Kidney epithelial cell (primary cell): Measurements from ENCODE around the gene NLRP9. TPM values are rescaled to one million over a fixed set of nuclear protein-coding genes. Genes with fewer than 3 reads are reported as not detected.
"Not testable (repeated sequence)": the region's sequence is repeated elsewhere in the genome, so short reads cannot be mapped to it uniquely, and the experiment has no call there.

Experiments used
- DNase-seq: peaks from one replicate; pipeline ENCODE4 v3.0.0-alpha.2; 2010; ENCODE audit warnings: low read depth
- H3K27me3 ChIP-seq: 2 replicates; pipeline ENCODE4 v1.6.0; 2011; ENCODE audit warnings: low read length; ENCODE audit not compliant: control insufficient read depth, insufficient read depth
- H3K36me3 ChIP-seq: 2 replicates; pipeline ENCODE4 v1.5.1; 2011; ENCODE audit warnings: low read length; ENCODE audit not compliant: control insufficient read depth, insufficient read depth
- H3K4me3 ChIP-seq: 2 replicates; pipeline ENCODE4 v1.5.1; 2011; ENCODE audit warnings: low read depth, mild to moderate bottlenecking, control low read depth, low read length
- CTCF ChIP-seq: IDR thresholded peaks from 2 replicates; pipeline ENCODE4 v1.5.1; 2011; ENCODE audit warnings: mild to moderate bottlenecking, moderate library complexity, low read length, control low read depth, inconsistent platforms; ENCODE audit not compliant: insufficient read depth, poor library complexity, severe bottlenecking
- total RNA-seq: library from RNA; depleted of rRNA; stranded (reverse); fragments of >200 nt; gene quantifications from 2 replicates; pipeline ENCODE4 v1.2.3, GENCODE V29; 2015

The NLRP9 gene
- total RNA-seq, 1 donor from 2014 or later, result not detected

GRCh38 chr19:55753401-55753800 is 15.2 kb upstream of the NLRP9 start:
- Histone ChIP-seq H3K27me3 (no peaks in the 10 kb centered on the region), H3K4me3 (no peak overlapping the region), H3K36me3 (no peaks in the 10 kb centered on the region)
- DNase-seq, result no peak
- no peak for TF ChIP-seq CTCF

- H3K27me3 ChIP-seq, result no peaks in the 10 kb centered on the region
- TF ChIP-seq CTCF, result no peak
- H3K4me3 ChIP-seq, result no peak overlapping the region
- H3K36me3 ChIP-seq, result no peaks in the 10 kb centered on the region
- no peak for DNase-seq
These were observed 12.5 kb upstream of the NLRP9 start for GRCh38 chr19:55750715-55751114.

GRCh38 chr19:55730378-55730777 is 7.8 kb downstream of the NLRP9 start:
- not testable (repeated sequence) for H3K4me3 ChIP-seq, H3K36me3 ChIP-seq, H3K27me3 ChIP-seq, DNase-seq

- H3K27me3 ChIP-seq, result no peaks in the 10 kb centered on the region
These were observed 14.7 kb downstream of the NLRP9 start for GRCh38 chr19:55723491-55723890.

GRCh38 chr19:55720801-55721200 is 17.4 kb downstream of the NLRP9 start:
- TF ChIP-seq CTCF, result no peak
- H3K4me3 ChIP-seq, result no peak overlapping the region
- no peaks in the 10 kb centered on the region for H3K36me3 ChIP-seq
- no peaks in the 10 kb centered on the region for H3K27me3 ChIP-seq
- no peak for DNase-seq

More at GRCh38 chr19:55723491-55723890, 14.7 kb downstream of the NLRP9 start:
- no peaks in the 10 kb centered on the region for H3K36me3 ChIP-seq
- no peak for DNase-seq
- TF ChIP-seq CTCF, result no peak
- H3K4me3 ChIP-seq, result no peak overlapping the region

GRCh38 chr19:55720214-55720746 is 17.9 kb downstream of the NLRP9 start:
- Histone ChIP-seq H3K27me3 (no peaks in the 10 kb centered on the region), H3K4me3 (no peak overlapping the region), H3K36me3 (no peaks in the 10 kb centered on the region)
- DNase-seq, result no peak
- no peak for TF ChIP-seq CTCF

- H3K27me3 ChIP-seq, H3K36me3 ChIP-seq: not testable (repeated sequence)
These were observed 20.1 kb downstream of the NLRP9 start for GRCh38 chr19:55717879-55718711.

More at GRCh38 chr19:55717879-55718711, 20.1 kb downstream of the NLRP9 start:
- DNase-seq, H3K4me3 ChIP-seq: not testable (repeated sequence)
